GM18508 (cell line): Measurements from ENCODE around the gene DENND4A.
A peak's percentile ranks its signal among the peaks of the same experiment; 100 is the strongest.
"Not testable (repeated sequence)": the region's sequence is repeated elsewhere in the genome, so short reads cannot be mapped to it uniquely, and the experiment has no call there.

ENCODE experiments used
- ATAC-seq: cut with Tn5 transposase; IDR thresholded peaks from one replicate; pipeline ENCODE4 v1.9.1; 2021; ENCODE audit warnings: moderate number of reproducible peaks; ENCODE audit not compliant: insufficient read depth, unreplicated experiment

The DENND4A gene

GRCh38 chr15:65819563-65819960 lies 27.5 kb upstream of the DENND4A start:
- no peak for ATAC-seq

GRCh38 chr15:65818927-65819562 lies 27.0 kb upstream of the DENND4A start:
- peak; percentile 57 for ATAC-seq

GRCh38 chr15:65816441-65816840 lies 24.3 kb upstream of the DENND4A start:
- ATAC-seq: no peak

GRCh38 chr15:65816008-65816407 lies 23.9 kb upstream of the DENND4A start:
- not testable (repeated sequence) for ATAC-seq

DNA sequence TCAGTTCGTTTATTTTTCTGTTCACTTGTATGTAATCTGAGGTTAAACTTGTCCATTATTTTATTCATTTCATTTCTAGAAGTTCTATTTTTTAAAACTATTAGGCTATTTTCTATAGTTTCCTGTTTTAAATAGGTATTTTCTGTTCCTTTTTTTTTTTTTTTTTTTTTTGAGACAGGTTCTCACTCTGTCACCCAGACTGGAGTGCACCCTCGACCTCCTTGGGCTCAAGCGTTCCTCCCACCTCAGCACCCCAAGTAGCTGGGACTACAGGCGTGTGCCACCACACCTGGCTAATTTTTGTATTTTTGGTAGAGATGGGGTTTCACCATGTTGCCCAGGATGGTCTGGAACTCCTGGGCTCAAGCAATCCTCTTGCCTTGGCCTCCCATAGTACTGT lies 22.2 kb upstream of the DENND4A start:
- not testable (repeated sequence) for ATAC-seq

DNA sequence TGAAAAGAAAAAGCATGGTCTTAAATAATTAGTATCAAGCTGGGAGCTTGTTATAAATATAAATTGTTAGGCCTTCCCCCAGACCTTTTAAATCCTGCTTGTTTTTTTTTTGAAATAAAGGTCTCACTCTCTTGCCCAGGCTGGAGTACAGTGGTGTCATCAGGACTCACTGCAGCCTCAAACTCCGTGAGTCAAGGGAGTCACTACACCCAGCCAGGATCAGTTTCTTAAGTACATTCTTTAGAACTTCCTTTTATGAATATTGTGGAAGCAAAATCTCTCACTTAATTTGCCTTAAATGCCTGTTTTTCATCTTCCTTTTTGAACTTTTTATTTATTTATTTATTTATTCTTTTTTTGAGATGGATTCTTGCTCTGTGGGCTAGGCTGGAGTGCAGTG lies 20.8 kb upstream of the DENND4A start:
- ATAC-seq: no peak

DNA sequence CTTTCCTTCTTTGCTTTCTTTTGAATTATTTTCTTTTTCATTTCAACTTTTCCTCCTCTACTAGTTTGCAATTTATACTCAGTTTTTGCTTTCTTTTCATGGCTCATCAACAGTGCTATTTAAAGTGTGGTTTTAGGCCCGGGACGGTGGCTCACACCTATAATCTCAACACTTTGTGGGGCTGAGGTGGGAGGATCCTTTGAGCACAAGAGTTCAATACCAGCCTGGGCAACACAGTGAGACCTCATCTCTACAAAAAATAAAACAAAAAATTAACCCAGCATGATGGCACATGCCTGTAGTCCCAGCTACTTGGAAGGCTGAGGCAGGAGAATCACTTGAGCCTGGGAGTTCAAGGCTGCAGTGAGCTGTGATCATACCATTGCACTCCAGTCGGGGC lies 20.4 kb upstream of the DENND4A start:
- no peak for ATAC-seq

GRCh38 chr15:65811835-65812234 lies 19.7 kb upstream of the DENND4A start:
- no peak for ATAC-seq

GRCh38 chr15:65811011-65811733 lies 19.1 kb upstream of the DENND4A start:
- not testable (repeated sequence) for ATAC-seq

- ATAC-seq: no peak
These were observed 14.3 kb upstream of the DENND4A start for GRCh38 chr15:65806397-65806796.

DNA sequence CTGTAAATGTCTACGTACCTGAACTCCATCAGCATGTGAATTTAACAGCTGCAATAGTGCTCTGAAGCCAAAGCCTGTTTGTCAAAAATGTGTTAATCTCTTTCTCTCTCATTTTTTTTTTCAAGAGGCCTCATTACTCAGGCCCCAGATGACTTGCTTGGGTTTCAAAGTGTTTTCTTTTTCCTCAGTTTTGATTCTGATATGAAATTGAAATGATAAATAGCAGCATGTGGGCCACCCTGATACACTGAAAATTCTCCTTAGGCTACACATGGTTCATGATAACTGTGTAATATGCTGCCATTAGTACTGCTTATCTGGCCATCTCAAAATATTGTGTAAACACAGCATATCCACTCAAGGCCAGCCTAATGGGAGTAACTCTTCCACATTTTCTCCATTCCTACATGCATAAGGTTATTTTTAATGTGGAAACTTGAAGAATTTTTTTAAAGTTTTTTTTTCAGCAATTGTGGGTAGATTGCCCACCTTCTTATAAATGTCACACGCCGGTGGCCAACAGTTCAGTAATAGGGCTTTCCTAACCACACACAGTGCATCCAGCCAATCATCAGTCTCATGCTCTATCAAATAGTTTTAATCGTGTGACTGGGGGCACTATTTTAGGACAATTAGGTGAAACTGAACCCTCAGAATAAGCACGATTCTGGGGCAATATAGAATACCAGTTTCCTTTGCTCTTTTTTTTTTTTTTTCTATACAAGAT lies 13.1 kb upstream of the DENND4A start:
- no peak for ATAC-seq

DNA sequence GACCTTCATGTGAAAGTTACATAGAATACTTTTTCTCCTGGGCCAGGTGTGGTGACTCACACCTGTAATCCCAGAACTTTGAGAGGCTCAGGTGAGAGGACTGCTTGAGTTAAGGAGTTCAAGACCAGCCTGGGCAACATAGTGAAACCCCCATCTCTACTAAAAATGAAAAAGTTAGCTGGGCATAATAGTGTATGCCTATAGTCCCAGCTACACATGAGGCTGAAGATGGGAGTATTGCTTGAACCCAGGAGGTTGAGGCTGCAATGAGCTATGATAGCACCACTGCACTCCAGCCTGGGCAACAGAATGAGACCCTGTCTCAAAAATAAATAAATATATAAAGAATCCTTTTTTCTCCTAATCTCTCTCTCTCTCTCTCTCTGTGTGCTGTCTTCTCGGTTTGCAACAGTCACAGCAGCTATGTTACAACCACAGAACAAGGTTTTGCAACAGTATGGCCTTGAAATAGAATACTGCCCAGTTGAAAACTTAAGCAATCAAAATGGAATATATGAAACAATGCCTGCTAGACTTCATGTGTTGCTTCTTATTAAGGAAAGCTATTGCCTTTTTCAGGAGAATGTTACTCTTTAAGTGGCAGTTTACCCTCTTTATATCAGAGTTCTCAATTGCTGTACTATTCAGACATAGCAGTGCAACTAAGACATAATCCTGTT lies 12.3 kb upstream of the DENND4A start:
- ATAC-seq: no peak

DNA sequence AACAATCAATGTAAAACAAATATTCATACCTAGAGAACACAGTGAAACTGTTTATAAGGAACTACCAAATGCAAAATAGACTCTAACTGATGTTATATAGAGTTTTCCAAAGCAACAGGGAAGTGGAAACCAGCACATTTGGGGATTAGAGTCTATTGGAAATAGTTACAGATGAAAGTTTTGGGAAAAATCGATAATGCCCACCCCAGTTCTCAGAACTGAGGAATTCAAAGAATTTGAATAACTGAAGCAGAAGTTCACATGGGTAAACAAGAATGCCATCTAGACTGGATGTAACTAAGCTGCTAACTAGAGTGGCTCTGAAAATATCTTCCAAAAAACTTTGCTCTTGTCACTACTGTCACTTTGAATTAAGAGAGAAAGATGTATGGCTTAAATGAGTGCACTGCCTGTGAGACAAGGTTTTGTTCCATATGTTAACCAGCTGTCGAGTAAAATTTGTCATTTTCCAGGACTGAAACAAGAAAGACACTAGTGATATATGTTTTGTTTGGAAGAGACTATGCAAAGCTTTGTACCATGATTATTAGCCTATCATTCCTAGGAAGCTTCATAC lies 9.2 kb upstream of the DENND4A start:
- no peak for ATAC-seq

- no peak for ATAC-seq
These were observed 4.6 kb upstream of the DENND4A start for GRCh38 chr15:65796610-65797078.

GRCh38 chr15:65795663-65796216 lies 3.6 kb upstream of the DENND4A start:
- ATAC-seq: no peak

GRCh38 chr15:65793818-65794104 lies 1.7 kb upstream of the DENND4A start:
- no peak for ATAC-seq

DNA sequence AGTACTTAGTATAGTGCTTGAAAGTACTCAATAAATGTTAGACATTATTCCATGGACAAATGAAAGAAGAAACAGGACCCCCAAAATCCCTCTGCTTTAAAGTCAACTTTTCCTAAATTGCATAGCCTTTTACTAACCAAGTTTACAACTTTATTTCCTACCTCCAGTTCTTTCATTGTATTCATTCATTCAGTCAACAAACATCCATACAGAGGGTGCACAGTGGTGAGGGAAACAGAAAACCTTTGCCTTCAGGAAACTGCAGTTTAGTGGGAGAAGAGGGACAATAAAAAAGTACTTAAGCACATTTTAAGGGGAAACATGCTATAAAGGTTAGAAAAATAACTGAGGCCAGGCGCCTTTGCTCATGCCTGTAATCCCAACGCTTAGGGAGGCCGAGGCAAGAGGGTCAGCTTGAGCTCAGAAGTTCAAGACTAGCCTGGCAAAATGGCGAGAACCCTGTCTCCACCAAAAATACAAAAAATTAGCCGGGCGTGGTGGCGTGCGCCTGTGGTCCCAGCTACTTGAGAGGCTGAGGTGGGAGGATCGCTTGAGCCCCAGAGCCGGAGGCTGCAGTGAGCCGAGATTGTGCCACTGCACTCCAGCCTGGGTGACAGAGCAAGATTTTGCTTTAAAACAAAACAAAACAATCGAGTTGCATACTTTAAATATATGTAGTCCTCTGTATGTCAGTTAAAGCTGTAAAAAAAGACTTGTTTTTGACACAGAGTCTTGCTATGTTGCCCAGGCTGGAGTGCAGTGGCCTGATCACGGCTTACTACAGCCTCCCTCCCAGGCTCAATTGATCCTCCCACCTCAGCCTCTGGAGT lies 1.1 kb upstream of the DENND4A start:
- ATAC-seq: no peak

DNA sequence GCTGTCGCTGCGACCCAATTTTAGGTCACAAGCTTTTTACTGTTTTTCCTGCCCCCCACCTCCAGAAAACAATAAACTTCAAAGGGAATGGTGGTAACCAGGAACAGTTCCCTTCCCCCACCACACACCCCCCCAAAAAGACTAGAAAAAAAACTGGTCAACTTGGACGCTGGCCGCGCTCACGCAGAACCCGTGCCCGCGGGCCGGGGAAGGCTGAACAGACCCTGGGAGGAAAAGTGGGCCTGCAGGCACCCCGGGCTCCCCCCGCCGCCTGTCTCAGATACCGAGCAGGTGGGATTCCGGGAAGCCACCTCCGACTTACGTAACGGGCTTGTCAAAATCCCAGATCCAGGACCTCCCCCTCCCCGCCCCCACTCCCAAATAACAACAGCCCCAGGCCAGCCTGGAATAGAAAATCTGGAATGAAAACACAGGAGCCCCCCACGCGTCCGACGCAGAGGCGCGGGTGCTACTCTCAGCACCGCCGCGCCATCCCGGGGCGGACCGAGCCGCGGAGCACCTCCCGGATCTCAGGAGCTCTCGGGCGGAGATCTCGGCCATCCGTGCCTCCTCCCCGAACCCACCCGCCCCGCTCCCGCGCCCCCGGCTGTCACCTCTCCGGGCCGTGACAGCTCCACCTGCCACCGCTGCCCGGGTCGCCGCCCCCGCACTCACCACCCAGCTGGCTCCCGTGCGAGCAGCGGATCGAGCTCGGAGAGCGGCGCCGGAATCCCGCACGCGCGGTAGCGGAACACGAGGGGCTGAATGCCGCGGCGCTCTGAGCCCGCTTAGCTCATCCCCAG lies 557 bp downstream of the DENND4A start:
- ATAC-seq: no peak
